Measurements from ENCODE around the gene FSCN2. TPM values are rescaled to one million over a fixed set of nuclear protein-coding genes. Genes with fewer than 3 reads are reported as not detected.
A peak's percentile ranks its signal among the peaks of the same experiment; 100 is the strongest.

Gene FSCN2
- total RNA-seq, 1 experiment from 2014 or later, result 1.6 TPM

GRCh38 chr17:81481073-81481799, 46.9 kb upstream of the FSCN2 start:
- Histone ChIP-seq H3K14ac (ENCODE audit: insufficient read depth, low read length) (no peak overlapping the region), H3T11ph (ENCODE audit: low read length) (no peak overlapping the region), H4K91ac (ENCODE audit: insufficient read length, low read depth, low read length) (no peak overlapping the region), H4K8ac (replicated peaks; ENCODE audit: insufficient read length, low read depth, low read length) (no peak overlapping the region), H2BK12ac (ENCODE audit: insufficient read length, low read depth, low read length) (no peak overlapping the region), H4K20me1 (ENCODE audit: control insufficient read depth, insufficient read depth, insufficient read length) (no peaks in the 10 kb centered on the region), H3K4me1 (ENCODE audit: insufficient read depth, low read length) (no peaks in the 10 kb centered on the region; the same call in 1 of the 2 replicates), H3K79me2 (ENCODE audit: insufficient read depth, low read length) (no peaks in the 10 kb centered on the region), H3K9me3 (ENCODE audit: control insufficient read depth, low read depth, low read length) (no peaks in the 10 kb centered on the region), H2BK120ac (ENCODE audit: low read depth, low read length, poor library complexity, severe bottlenecking) (no peak overlapping the region), H4K5ac (ENCODE audit: insufficient read length, low read depth, low read length) (no peak overlapping the region), H2BK5ac (ENCODE audit: insufficient read length, low read length) (no peak overlapping the region), H3K27ac (ENCODE audit: insufficient read length, low read depth, low read length) (no peak overlapping the region), H2BK20ac (ENCODE audit: low read depth, low read length, poor library complexity, severe bottlenecking) (no peak overlapping the region), H2AFZ (ENCODE audit: low read length) (no peak overlapping the region), H3K27me3 (ENCODE audit: insufficient read depth, low read length) (peaks cover 12% of the 10 kb centered on the region; the same call in 1 of the 2 replicates), H2BK15ac (ENCODE audit: low read depth, low read length) (no peak overlapping the region), H3K23ac (ENCODE audit: insufficient read length, low read depth, low read length) (no peak overlapping the region), H2AK5ac (ENCODE audit: insufficient read length, low read length) (no peak overlapping the region), H3K4ac (ENCODE audit: low read depth, low read length) (no peak overlapping the region), H3K23me2 (ENCODE audit: insufficient read length, low read depth, low read length, poor library complexity, severe bottlenecking) (peaks cover 7% of the 10 kb centered on the region), H3K9ac (ENCODE audit: extremely low read depth, insufficient read length, low read length) (no peak overlapping the region), H3K79me1 (ENCODE audit: insufficient read depth, low read depth, low read length, poor library complexity, severe bottlenecking) (no peaks in the 10 kb centered on the region), H3K56ac (ENCODE audit: insufficient read length, low read depth, low read length) (no peak overlapping the region), H3K4me2 (ENCODE audit: insufficient read depth, insufficient read length, low read length) (peak overlapping the region; percentile 19), H3K18ac (ENCODE audit: insufficient read length, low read depth, low read length) (no peak overlapping the region)
- peaks cover 3 to 6% of the 10 kb centered on the region in 2 experiments for H3K4me1 Mint-ChIP-seq
- peaks cover 72% of the 10 kb centered on the region for H3K27me3 Mint-ChIP-seq (ENCODE audit: low read depth)
- H3K36me3 Mint-ChIP-seq (ENCODE audit: insufficient read depth in 1 of 3, low read depth in 3 of 3), result no peaks in the 10 kb centered on the region
- TF ChIP-seq, protein P1, sequence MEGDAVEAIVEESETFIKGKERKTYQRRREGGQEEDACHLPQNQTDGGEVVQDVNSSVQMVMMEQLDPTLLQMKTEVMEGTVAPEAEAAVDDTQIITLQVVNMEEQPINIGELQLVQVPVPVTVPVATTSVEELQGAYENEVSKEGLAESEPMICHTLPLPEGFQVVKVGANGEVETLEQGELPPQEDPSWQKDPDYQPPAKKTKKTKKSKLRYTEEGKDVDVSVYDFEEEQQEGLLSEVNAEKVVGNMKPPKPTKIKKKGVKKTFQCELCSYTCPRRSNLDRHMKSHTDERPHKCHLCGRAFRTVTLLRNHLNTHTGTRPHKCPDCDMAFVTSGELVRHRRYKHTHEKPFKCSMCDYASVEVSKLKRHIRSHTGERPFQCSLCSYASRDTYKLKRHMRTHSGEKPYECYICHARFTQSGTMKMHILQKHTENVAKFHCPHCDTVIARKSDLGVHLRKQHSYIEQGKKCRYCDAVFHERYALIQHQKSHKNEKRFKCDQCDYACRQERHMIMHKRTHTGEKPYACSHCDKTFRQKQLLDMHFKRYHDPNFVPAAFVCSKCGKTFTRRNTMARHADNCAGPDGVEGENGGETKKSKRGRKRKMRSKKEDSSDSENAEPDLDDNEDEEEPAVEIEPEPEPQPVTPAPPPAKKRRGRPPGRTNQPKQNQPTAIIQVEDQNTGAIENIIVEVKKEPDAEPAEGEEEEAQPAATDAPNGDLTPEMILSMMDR (conservative IDR thresholded peaks at IDR 0.05), result no peak
- H3K9me3 Mint-ChIP-seq, result peaks cover 0 to 3% of the 10 kb centered on the region in 2 experiments; a peak in 2 of 5 replicates
- no CpG with 5 or more reads among the region's 94 CpGs for WGBS (ENCODE audit: extremely low coverage, insufficient read length, low lambda C conversion rate)
- H3K27ac Mint-ChIP-seq, result no peak overlapping the region
- H3K4me3 Mint-ChIP-seq, result peak overlapping the region; percentile 41 to 74
- DNase-seq, result peak; percentile 76
